SK-MEL-5 (cell line): ENCODE data around the gene REXO5. TPM values are rescaled to one million over a fixed set of nuclear protein-coding genes. Genes with fewer than 3 reads are reported as not detected.
"Not testable (repeated sequence)": the region's sequence is repeated elsewhere in the genome, so short reads cannot be mapped to it uniquely, and the experiment has no call there.

Experiments used
- DNase-seq: peaks from one replicate; pipeline ENCODE4 v3.0.0-alpha.2; 2016; ENCODE audit warnings: low read depth, low spot score
- in situ Hi-C: cut with HindIII; loops from 2 replicates; pipeline ENCODE4 v1.10.0; 2016; ENCODE audit warnings: low sequenced_read_pairs, high pct_unique_total_duplicates, low pct_unique_long_range_greater_than_20kb
- total RNA-seq: library from RNA; depleted of rRNA; stranded (reverse); fragments of >200 nt; shearing (Covaris generic); gene quantifications from 2 replicates; pipeline ENCODE4 v1.2.3, GENCODE V29; 2014

The REXO5 gene
- total RNA-seq, 1 experiment from 2014 or later: 5.7 TPM

- in situ Hi-C loops: no loop called here
- no peak for DNase-seq
Observed at GRCh38 chr16:20838240-20838639, 31.9 kb downstream of the REXO5 start.

- in situ Hi-C loops: no loop called here
- DNase-seq: no peak
Observed at GRCh38 chr16:20839504-20839903, 33.2 kb downstream of the REXO5 start.

- no peak for DNase-seq
- in situ Hi-C loops: no loop called here
Observed at GRCh38 chr16:20844054-20844453, 37.7 kb downstream of the REXO5 start.

GRCh38 chr16:20844588-20844987 lies 38.3 kb downstream of the REXO5 start:
- no peak for DNase-seq
- in situ Hi-C loops: no loop called here

GRCh38 chr16:20846030-20846429 lies 39.7 kb downstream of the REXO5 start:
- in situ Hi-C loops: no loop called here
- no peak for DNase-seq

- no peak for DNase-seq
- in situ Hi-C loops: no loop called here
Observed at GRCh38 chr16:20846551-20846950, 40.2 kb downstream of the REXO5 start.

- in situ Hi-C loops: no loop called here
- DNase-seq: no peak
Observed at GRCh38 chr16:20847550-20847949, 41.2 kb downstream of the REXO5 start.

GRCh38 chr16:20849589-20850390 lies 43.5 kb downstream of the REXO5 start:
- in situ Hi-C loops: no loop called here
- peak; percentile 68 for DNase-seq

- in situ Hi-C loops: no loop called here
- no peak for DNase-seq
Observed at GRCh38 chr16:20850981-20851380, 44.7 kb downstream of the REXO5 start.

- in situ Hi-C loops: no loop called here
- peak; percentile 63 for DNase-seq
Observed at GRCh38 chr16:20851601-20852000, 45.3 kb downstream of the REXO5 start.

- DNase-seq: no peak
- in situ Hi-C loops: no loop called here
Observed at GRCh38 chr16:20853143-20853542, 46.8 kb downstream of the REXO5 start.

- in situ Hi-C loops: no loop called here
Observed at GRCh38 chr16:20853981-20854620, 47.8 kb downstream of the REXO5 start.

GRCh38 chr16:20854963-20855362 lies 48.6 kb downstream of the REXO5 start:
- DNase-seq: no peak

More at GRCh38 chr16:20853981-20854620, 47.8 kb downstream of the REXO5 start:
- no peak for DNase-seq

GRCh38 chr16:20857281-20857680 lies 51.0 kb downstream of the REXO5 start:
- no peak for DNase-seq
- in situ Hi-C loops: no loop called here

More at GRCh38 chr16:20854963-20855362, 48.6 kb downstream of the REXO5 start:
- in situ Hi-C loops: no loop called here

GRCh38 chr16:20859229-20859628 lies 52.9 kb downstream of the REXO5 start:
- in situ Hi-C loops: no loop called here
- DNase-seq: no peak

GRCh38 chr16:20859699-20860098 lies 53.4 kb downstream of the REXO5 start:
- in situ Hi-C loops: no loop called here
- no peak for DNase-seq

GRCh38 chr16:20860361-20860760 lies 54.0 kb downstream of the REXO5 start:
- in situ Hi-C loops: no loop called here
- DNase-seq: no peak

- DNase-seq, in situ Hi-C loops: not testable (repeated sequence)
Observed at GRCh38 chr16:20860995-20861394, 54.7 kb downstream of the REXO5 start.
